Suprapubic skin (tissue), 4 donors: Measurements from ENCODE around the gene PTPRCAP.

Source experiments
- CTCF ChIP-seq, 2 donors: fragments of 200-600 bp in 1 of 2; fragments of 450-650 bp in 1 of 2; sonication (generic) in 1 of 2; IDR thresholded peaks; one replicate each; pipeline ENCODE4 v1.5.1; 2016 to 2019; ENCODE audit warnings: antibody characterized with exemption in 2 of 2, mild to moderate bottlenecking in 1 of 2, moderate library complexity in 1 of 2
- EP300 ChIP-seq: sonication (generic); formaldehyde crosslinking; IDR thresholded peaks from one replicate; pipeline ENCODE4 v1.6.1; 2017; ENCODE audit warnings: antibody characterized with exemption
- POLR2A ChIP-seq, 2 donors: fragments of 450-650 bp; IDR thresholded peaks; one replicate each; pipeline ENCODE4 v1.6.1; 2017; ENCODE audit warnings: antibody characterized with exemption in 2 of 2, mild to moderate bottlenecking in 2 of 2, moderate library complexity in 2 of 2
- POLR2AphosphoS5 ChIP-seq, 3 donors: sonication (generic); formaldehyde crosslinking; IDR thresholded peaks; one replicate each; pipeline ENCODE4 v1.6.1; 2017; ENCODE audit warnings: antibody characterized with exemption in 3 of 3

DNA sequence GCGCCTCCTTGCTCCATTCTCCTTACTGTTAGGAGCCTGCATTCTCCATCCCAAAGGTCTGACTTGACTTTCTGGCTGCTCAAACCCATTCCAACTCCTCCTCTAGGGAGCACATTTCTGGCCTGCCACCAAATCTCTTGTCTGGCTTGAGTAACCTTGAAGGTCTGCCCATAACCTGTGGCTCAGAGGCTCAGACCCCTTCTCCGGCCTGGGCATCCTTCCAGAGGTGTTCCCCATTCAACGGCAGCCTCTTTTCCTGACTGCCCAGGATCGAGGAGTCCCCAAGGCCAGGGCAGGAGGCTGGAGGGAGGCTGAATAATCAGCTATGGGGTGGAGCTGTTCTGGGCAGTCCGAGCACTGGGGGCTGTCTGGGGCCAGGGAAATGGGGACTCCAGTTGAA lies 43.5 kb downstream of the PTPRCAP start:
- TF ChIP-seq CTCF (IDR thresholded peaks at IDR 0.05) (no peak), POLR2A (IDR thresholded peaks at IDR 0.05) (no peak), POLR2AphosphoS5 (IDR thresholded peaks at IDR 0.05) (no peak), EP300 (no peak)
